ENCODE results near the gene FSIP1.

Gene FSIP1

DNA sequence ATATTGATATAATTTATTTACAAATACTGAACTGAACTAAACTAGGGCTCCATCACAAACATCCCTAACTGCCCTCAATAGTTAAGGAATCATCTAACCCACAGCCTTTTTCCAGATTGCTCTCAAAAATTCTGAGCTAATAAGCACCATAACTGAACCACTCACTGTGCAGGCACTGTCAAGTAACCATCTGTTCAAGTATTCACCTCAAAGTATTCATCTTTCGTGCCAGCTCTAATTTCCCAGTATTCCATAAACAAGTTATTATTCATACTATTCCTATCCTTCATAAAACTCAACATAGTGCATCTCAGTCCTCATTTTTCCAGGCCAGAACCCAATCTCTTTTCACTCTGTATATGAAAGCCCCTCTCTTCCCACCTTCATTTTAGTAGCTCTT lies 160.7 kb downstream of the FSIP1 start:
- H3K9me3 ChIP-seq (ENCODE audit: control insufficient read depth, insufficient read depth, low read length) = no peaks in the 10 kb centered on the region
- no peaks in the 10 kb centered on the region for H3K36me3 ChIP-seq (ENCODE audit: control insufficient read depth, insufficient read depth, low read length)
- no peaks in the 10 kb centered on the region for H3K4me1 ChIP-seq (ENCODE audit: control insufficient read depth, insufficient read depth, low read length)
- no peak overlapping the region for H3K9ac ChIP-seq (ENCODE audit: low read depth, low read length)
- H3K27me3 ChIP-seq (ENCODE audit: control insufficient read depth, insufficient read depth, low read length) = no peaks in the 10 kb centered on the region
- H3K4me3 ChIP-seq (ENCODE audit: low read depth, low read length) = no peak overlapping the region
- H3K27ac ChIP-seq (ENCODE audit: low read depth, low read length) = no peak overlapping the region

DNA sequence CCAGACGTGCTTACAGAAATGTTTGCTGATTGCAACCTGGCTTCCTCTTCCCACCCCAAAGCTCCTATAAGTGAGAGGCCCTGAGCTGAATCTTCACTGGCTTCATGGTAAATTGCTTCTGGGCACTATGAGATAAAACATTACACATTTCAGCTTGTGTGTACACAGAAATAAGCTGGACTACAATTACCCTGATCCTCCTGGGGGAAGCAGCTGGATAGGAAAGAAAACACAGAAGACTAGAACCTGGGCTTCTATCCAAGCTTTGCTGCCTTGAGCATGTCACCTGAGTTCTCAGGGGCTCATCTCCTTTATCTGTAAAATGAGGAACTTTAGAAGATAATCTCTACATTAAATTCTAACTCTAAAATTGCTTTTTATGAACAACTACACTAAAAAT lies 161.4 kb downstream of the FSIP1 start:
- Histone ChIP-seq H3K27me3 (ENCODE audit: control insufficient read depth, insufficient read depth, low read length) (no peaks in the 10 kb centered on the region), H3K9ac (ENCODE audit: low read depth, low read length) (no peak overlapping the region), H3K27ac (ENCODE audit: low read depth, low read length) (no peak overlapping the region), H3K36me3 (ENCODE audit: control insufficient read depth, insufficient read depth, low read length) (no peaks in the 10 kb centered on the region), H3K4me3 (ENCODE audit: low read depth, low read length) (no peak overlapping the region), H3K9me3 (ENCODE audit: control insufficient read depth, insufficient read depth, low read length) (no peaks in the 10 kb centered on the region), H3K4me1 (ENCODE audit: control insufficient read depth, insufficient read depth, low read length) (no peaks in the 10 kb centered on the region)

DNA sequence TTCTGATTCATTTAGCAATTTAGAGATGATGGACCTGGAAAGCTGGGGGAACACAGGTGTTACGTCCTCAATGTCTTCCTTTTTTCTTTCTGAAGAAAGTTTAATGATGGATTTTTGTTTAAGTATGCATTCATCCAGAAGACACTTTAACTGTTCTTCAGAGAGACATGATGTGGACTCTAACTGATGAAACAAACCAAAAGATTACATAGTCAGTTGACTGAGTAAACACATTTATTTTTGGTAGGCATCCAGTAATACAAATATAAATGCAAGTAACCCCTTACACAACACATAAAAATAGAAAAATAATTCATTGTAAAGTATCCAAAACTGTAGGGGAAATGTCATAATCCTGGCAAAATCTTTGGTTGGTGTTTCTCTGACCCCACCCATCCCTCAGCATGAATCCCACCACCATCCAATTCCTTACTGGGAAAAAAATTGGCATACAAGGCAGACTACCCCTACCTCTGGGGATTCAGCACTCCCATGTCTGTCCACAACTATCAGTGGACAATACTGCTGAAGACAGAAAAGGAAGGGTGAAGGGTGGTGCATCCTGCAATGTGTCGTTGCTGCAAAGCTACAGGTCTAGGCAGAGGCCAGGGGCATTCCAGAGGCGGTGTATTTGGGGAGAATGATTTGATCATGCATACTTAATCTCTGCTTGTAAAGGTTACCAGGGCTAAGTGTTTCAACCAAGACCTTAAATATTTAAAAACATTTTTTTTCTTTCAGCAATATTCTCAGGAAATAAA lies 164.4 kb downstream of the FSIP1 start:
- H3K36me3 ChIP-seq (ENCODE audit: control insufficient read depth, insufficient read depth, low read length) = no peaks in the 10 kb centered on the region
- H3K9ac ChIP-seq (ENCODE audit: low read depth, low read length) = no peak overlapping the region
- H3K27ac ChIP-seq (ENCODE audit: low read depth, low read length) = no peak overlapping the region

DNA sequence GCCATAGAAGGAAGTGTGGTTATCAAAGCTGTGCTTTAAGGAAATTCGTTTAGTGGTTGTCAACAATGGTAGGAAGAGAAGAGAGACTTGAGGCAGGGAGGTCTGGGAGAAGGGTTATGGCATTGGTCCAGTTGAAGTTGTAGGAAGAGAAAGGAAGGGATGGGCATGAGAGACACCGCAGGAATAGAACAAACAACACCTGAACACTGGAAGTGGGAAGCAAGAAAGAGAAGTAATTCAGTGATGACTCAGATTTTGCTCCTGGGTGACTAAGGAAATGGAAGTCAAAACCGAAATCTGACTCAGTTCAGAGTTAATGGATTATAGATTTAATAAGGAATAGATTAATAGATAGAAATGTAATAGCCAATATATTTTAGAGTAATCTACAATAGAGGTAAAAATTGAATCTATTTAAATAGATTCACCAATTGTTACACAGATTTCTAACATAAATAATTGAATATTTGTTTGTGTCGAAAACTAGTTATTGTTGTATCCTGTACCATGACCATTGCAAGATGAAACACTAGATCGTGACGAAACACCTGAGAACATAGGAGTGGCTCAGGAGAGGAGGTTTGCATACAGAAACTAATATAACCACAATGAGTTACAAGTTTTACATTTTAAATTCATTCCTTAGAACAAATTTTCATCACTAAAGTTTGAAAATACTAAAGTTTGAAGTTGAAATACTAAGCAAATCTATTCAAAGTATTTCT lies 165.7 kb downstream of the FSIP1 start:
- no peaks in the 10 kb centered on the region for H3K9me3 ChIP-seq (ENCODE audit: control insufficient read depth, insufficient read depth, low read length)
- no peaks in the 10 kb centered on the region for H3K27me3 ChIP-seq (ENCODE audit: control insufficient read depth, insufficient read depth, low read length)
- no peak overlapping the region for H3K4me3 ChIP-seq (ENCODE audit: low read depth, low read length)
- H3K9ac ChIP-seq (ENCODE audit: low read depth, low read length) = no peak overlapping the region
- H3K36me3 ChIP-seq (ENCODE audit: control insufficient read depth, insufficient read depth, low read length) = no peaks in the 10 kb centered on the region
- H3K27ac ChIP-seq (ENCODE audit: low read depth, low read length) = no peak overlapping the region
- H3K4me1 ChIP-seq (ENCODE audit: control insufficient read depth, insufficient read depth, low read length) = no peaks in the 10 kb centered on the region

More for the DNA sequence above, 164.4 kb downstream of the FSIP1 start:
- H3K4me3 ChIP-seq (ENCODE audit: low read depth, low read length) = no peak overlapping the region
- no peaks in the 10 kb centered on the region for H3K4me1 ChIP-seq (ENCODE audit: control insufficient read depth, insufficient read depth, low read length)
- no peaks in the 10 kb centered on the region for H3K27me3 ChIP-seq (ENCODE audit: control insufficient read depth, insufficient read depth, low read length)
- no peaks in the 10 kb centered on the region for H3K9me3 ChIP-seq (ENCODE audit: control insufficient read depth, insufficient read depth, low read length)

DNA sequence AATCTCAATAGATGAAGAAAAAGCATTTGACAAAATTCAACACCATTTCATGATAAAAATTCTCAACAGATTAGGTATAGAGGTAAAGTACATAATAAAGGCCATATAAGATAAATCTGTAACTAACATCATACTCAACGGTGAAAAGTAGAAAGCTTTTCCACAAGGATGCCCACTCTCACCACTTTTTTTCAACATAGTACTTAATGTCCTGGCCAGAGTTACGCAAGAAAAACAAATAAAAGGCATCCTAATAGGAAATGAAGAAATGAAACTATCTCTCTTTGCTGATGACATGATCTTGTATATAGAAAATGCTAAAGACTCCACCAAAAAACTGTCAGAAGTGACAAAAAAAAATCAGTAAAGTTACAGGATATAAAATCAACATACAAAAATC lies 168.8 kb downstream of the FSIP1 start:
- Histone ChIP-seq H3K4me1 (ENCODE audit: control insufficient read depth, insufficient read depth, low read length) (no peaks in the 10 kb centered on the region), H3K9me3 (ENCODE audit: control insufficient read depth, insufficient read depth, low read length) (no peaks in the 10 kb centered on the region), H3K27me3 (ENCODE audit: control insufficient read depth, insufficient read depth, low read length) (no peaks in the 10 kb centered on the region), H3K27ac (ENCODE audit: low read depth, low read length) (no peak overlapping the region), H3K36me3 (ENCODE audit: control insufficient read depth, insufficient read depth, low read length) (no peaks in the 10 kb centered on the region), H3K4me3 (ENCODE audit: low read depth, low read length) (no peak overlapping the region), H3K9ac (ENCODE audit: low read depth, low read length) (no peak overlapping the region)

DNA sequence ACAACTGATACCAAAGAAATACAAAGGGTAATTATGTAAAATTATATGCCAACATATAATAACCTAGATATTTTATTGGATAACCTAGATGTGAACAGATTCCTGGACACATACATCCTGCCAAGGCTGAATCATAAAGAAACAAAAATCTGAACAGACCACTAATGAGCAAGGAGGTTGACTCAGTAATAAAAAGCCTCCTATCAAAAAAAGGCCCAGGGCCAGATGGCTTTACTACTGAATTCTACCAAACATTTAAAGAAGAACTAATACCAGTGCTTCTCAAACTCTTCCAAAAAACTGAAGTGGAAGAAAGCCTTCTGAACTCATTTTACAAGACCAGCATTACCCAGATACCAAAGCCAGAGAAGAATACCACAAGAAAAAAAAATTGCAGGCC lies 169.4 kb downstream of the FSIP1 start:
- H3K4me3 ChIP-seq (ENCODE audit: low read depth, low read length) = no peak overlapping the region
- H3K9ac ChIP-seq (ENCODE audit: low read depth, low read length) = no peak overlapping the region
- no peaks in the 10 kb centered on the region for H3K4me1 ChIP-seq (ENCODE audit: control insufficient read depth, insufficient read depth, low read length)
- H3K27ac ChIP-seq (ENCODE audit: low read depth, low read length) = no peak overlapping the region
- no peaks in the 10 kb centered on the region for H3K36me3 ChIP-seq (ENCODE audit: control insufficient read depth, insufficient read depth, low read length)
- H3K9me3 ChIP-seq (ENCODE audit: control insufficient read depth, insufficient read depth, low read length) = no peaks in the 10 kb centered on the region
- H3K27me3 ChIP-seq (ENCODE audit: control insufficient read depth, insufficient read depth, low read length) = no peaks in the 10 kb centered on the region

DNA sequence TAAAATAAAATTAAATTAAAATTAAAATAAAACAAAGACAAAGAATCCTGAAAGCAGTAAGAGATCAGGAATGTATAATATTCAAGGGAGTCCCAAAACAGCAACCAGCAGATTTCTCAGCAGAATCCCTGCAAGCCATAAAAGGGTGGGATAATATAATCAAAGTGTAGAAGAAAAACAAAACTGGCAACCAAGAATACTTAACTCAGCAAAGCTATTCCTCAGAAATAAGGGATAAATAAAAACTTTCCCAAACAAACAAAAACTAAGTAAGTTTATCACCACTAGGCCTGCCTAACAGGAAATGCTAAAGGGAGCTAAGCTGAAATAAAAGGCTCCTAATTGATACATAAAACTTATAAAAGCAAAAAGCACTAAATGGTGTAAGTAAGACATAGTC lies 172.0 kb downstream of the FSIP1 start:
- no peaks in the 10 kb centered on the region for H3K4me1 ChIP-seq (ENCODE audit: control insufficient read depth, insufficient read depth, low read length)
- H3K9ac ChIP-seq (ENCODE audit: low read depth, low read length) = no peak overlapping the region
- no peak overlapping the region for H3K4me3 ChIP-seq (ENCODE audit: low read depth, low read length)
- no peaks in the 10 kb centered on the region for H3K36me3 ChIP-seq (ENCODE audit: control insufficient read depth, insufficient read depth, low read length)
- no peaks in the 10 kb centered on the region for H3K9me3 ChIP-seq (ENCODE audit: control insufficient read depth, insufficient read depth, low read length)
- H3K27me3 ChIP-seq (ENCODE audit: control insufficient read depth, insufficient read depth, low read length) = no peaks in the 10 kb centered on the region
- H3K27ac ChIP-seq (ENCODE audit: low read depth, low read length) = no peak overlapping the region

DNA sequence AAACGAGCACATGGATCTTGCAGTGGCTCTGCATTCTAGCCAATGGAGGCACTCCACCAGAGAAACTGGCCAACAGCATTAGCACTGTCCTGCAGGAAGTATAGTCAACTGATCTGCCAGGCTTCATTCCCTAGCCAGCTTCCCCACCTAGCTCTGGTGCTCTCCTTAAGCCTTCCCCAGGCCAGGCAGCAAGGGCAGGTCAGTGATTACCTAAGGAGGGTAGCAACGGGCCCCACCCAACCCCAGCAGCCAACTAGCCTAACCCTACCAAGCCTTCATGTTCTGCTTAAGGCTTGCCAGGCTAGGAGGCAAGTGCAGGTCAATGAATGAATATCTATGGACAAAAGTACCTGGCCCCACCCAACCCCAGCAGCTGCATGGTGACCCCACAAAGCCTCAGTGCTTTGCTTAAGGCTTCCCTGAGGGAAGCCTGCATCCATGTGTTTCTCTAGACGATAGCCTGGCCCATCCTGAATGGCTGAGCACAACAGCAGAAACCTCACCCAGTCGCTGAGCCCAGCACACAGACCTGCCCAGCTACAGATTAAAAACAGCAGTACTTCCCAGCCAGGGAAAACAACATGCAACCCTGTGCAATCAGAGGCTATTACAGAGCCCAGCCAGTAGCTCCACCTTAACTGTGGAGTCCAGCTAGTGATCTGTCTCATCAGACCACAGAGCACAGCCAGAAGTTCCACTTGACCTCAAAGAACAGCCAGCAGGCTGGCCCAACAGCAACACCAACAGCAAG lies 173.3 kb downstream of the FSIP1 start:
- Histone ChIP-seq H3K27me3 (ENCODE audit: control insufficient read depth, insufficient read depth, low read length) (no peaks in the 10 kb centered on the region), H3K27ac (ENCODE audit: low read depth, low read length) (no peak overlapping the region), H3K9ac (ENCODE audit: low read depth, low read length) (no peak overlapping the region), H3K9me3 (ENCODE audit: control insufficient read depth, insufficient read depth, low read length) (no peaks in the 10 kb centered on the region), H3K36me3 (ENCODE audit: control insufficient read depth, insufficient read depth, low read length) (no peaks in the 10 kb centered on the region), H3K4me3 (ENCODE audit: low read depth, low read length) (no peak overlapping the region), H3K4me1 (ENCODE audit: control insufficient read depth, insufficient read depth, low read length) (no peaks in the 10 kb centered on the region)

DNA sequence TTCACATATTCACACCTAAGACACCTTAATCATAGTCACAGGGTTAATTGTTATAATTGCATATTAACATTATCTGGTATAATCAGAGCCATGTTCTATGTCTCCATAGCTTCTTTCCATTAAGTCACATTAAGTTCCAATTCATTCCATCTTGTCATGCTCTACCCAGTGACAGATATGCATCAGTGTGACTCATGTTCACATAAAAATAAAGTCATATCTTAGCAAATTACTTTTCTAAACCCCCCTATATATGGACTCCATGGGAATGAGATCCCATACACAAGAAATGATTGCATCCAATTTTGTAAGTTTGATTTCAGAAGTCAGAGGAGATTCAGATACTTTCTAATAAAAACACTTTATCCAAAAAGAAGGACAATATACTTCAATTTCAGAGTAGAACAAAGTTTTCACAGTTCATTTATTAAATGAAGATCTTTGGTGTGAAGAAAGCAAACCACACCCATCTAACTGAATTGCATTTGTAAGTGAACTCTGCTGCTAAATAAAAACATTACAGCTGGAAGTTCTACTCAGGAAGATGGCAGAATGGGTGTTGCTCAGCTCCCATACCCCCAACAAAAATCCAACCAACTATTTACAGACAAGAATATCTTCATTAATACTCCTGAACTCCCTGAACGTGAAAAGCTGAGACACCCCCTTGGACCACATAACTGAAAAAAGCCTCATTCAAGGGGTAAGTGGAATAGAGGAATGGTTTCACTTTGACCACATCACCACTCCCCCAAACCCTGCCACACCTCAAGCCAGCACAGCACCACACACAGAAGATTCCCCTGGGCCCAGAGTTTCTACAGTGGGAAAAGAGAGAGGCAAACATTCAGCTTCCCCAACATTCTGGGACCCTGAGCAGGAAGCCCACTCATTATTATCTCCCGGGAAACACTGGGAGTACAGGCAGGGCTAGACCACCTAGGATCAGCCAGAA lies 174.2 kb downstream of the FSIP1 start:
- H3K4me3 ChIP-seq (ENCODE audit: low read depth, low read length) = no peak overlapping the region
- H3K9ac ChIP-seq (ENCODE audit: low read depth, low read length) = no peak overlapping the region
- H3K9me3 ChIP-seq (ENCODE audit: control insufficient read depth, insufficient read depth, low read length) = no peaks in the 10 kb centered on the region
- no peaks in the 10 kb centered on the region for H3K27me3 ChIP-seq (ENCODE audit: control insufficient read depth, insufficient read depth, low read length)
- no peaks in the 10 kb centered on the region for H3K4me1 ChIP-seq (ENCODE audit: control insufficient read depth, insufficient read depth, low read length)
- H3K36me3 ChIP-seq (ENCODE audit: control insufficient read depth, insufficient read depth, low read length) = no peaks in the 10 kb centered on the region
- H3K27ac ChIP-seq (ENCODE audit: low read depth, low read length) = no peak overlapping the region

DNA sequence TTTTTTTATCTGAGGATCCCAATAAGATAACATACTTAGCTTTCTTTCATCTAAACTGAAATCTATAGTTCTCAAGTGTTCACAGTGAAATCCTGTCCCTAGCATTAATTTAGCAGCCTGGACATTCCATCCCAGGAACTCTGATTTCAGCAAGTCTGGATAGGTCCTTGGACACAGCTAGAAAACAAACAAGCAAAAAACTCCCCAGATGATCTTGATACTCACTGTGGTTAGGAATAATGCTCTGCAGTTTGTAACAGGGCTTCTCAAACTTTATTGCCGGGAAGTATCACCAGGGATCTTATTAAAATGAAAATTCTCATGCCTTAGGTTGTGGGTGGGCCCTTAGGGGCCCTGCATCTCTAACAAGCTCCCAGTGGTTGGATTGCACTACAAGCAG lies 177.5 kb downstream of the FSIP1 start:
- no peak overlapping the region for H3K9ac ChIP-seq (ENCODE audit: low read depth, low read length)
- H3K27me3 ChIP-seq (ENCODE audit: control insufficient read depth, insufficient read depth, low read length) = no peaks in the 10 kb centered on the region
- no peak overlapping the region for H3K4me3 ChIP-seq (ENCODE audit: low read depth, low read length)
- no peak overlapping the region for H3K27ac ChIP-seq (ENCODE audit: low read depth, low read length)
- H3K4me1 ChIP-seq (ENCODE audit: control insufficient read depth, insufficient read depth, low read length) = no peaks in the 10 kb centered on the region
- no peaks in the 10 kb centered on the region for H3K36me3 ChIP-seq (ENCODE audit: control insufficient read depth, insufficient read depth, low read length)
- H3K9me3 ChIP-seq (ENCODE audit: control insufficient read depth, insufficient read depth, low read length) = no peaks in the 10 kb centered on the region
